BE2C (cell line): ENCODE results near the gene HEPACAM2.

Source experiments
- DNase-seq: peaks from one replicate; pipeline ENCODE4 v3.0.0-alpha.2; 2020
- H3K27me3 ChIP-seq: fragments of 250-450 bp; sonication (Bioruptor Pico); 2 replicates; pipeline ENCODE4 v1.5.1; 2020; ENCODE audit warnings: mild to moderate bottlenecking
- H3K36me3 ChIP-seq: fragments of 250-450 bp; sonication (Bioruptor Pico); 2 replicates; pipeline ENCODE4 v1.5.1; 2020; ENCODE audit warnings: mild to moderate bottlenecking
- H3K4me1 ChIP-seq: fragments of 250-450 bp; sonication (Bioruptor Pico); 2 replicates; pipeline ENCODE4 v1.5.1; 2020
- H3K4me3 ChIP-seq: 2 replicates; pipeline ENCODE4 v1.5.1; 2011; ENCODE audit warnings: low read depth, low read length
- H3K9me3 ChIP-seq: fragments of 250-450 bp; sonication (Bioruptor Pico); 2 replicates; pipeline ENCODE4 v1.5.1; 2020
- CTCF ChIP-seq: IDR thresholded peaks from 2 replicates; pipeline ENCODE4 v1.5.1; 2012; ENCODE audit warnings: mild to moderate bottlenecking, low read depth, low read length

HEPACAM2 gene

GRCh38 chr7:93212881-93213280 is 13.4 kb downstream of the HEPACAM2 start:
- no peaks in the 10 kb centered on the region; the same call in 1 of the 2 replicates for H3K27me3 ChIP-seq
- no peak for TF ChIP-seq CTCF
- DNase-seq = no peak
- no peaks in the 10 kb centered on the region for H3K9me3 ChIP-seq
- H3K4me1 ChIP-seq = no peaks in the 10 kb centered on the region
- H3K36me3 ChIP-seq = no peaks in the 10 kb centered on the region
- H3K4me3 ChIP-seq = no peak overlapping the region

- no peak for DNase-seq
- TF ChIP-seq CTCF = no peak
- H3K4me3 ChIP-seq = no peak overlapping the region
Measured at GRCh38 chr7:93211228-93211818, 14.9 kb downstream of the HEPACAM2 start.

GRCh38 chr7:93205046-93205445 is 21.2 kb downstream of the HEPACAM2 start:
- H3K4me3 ChIP-seq = no peak overlapping the region
- H3K27me3 ChIP-seq = no peaks in the 10 kb centered on the region; the same call in none of the 2 replicates
- TF ChIP-seq CTCF = no peak
- no peaks in the 10 kb centered on the region for H3K4me1 ChIP-seq
- H3K36me3 ChIP-seq = no peaks in the 10 kb centered on the region
- H3K9me3 ChIP-seq = no peaks in the 10 kb centered on the region
- DNase-seq = no peak

More at GRCh38 chr7:93211228-93211818, 14.9 kb downstream of the HEPACAM2 start:
- Histone ChIP-seq H3K27me3 (no peaks in the 10 kb centered on the region; the same call in none of the 2 replicates), H3K9me3 (no peaks in the 10 kb centered on the region), H3K4me1 (no peaks in the 10 kb centered on the region), H3K36me3 (no peaks in the 10 kb centered on the region)

- Histone ChIP-seq H3K36me3 (no peaks in the 10 kb centered on the region), H3K4me3 (no peak overlapping the region), H3K27me3 (no peaks in the 10 kb centered on the region; the same call in none of the 2 replicates), H3K9me3 (no peaks in the 10 kb centered on the region), H3K4me1 (no peaks in the 10 kb centered on the region)
- DNase-seq = no peak
- TF ChIP-seq CTCF = no peak
Measured at GRCh38 chr7:93203496-93203895, 22.8 kb downstream of the HEPACAM2 start.

- Histone ChIP-seq H3K4me1 (no peaks in the 10 kb centered on the region), H3K4me3 (no peak overlapping the region), H3K36me3 (no peaks in the 10 kb centered on the region), H3K27me3 (no peaks in the 10 kb centered on the region; the same call in none of the 2 replicates), H3K9me3 (no peaks in the 10 kb centered on the region)
- DNase-seq = no peak
- TF ChIP-seq CTCF = no peak
Measured at GRCh38 chr7:93202594-93203250, 23.5 kb downstream of the HEPACAM2 start.

GRCh38 chr7:93198472-93198871 is 27.8 kb downstream of the HEPACAM2 start:
- no peak for TF ChIP-seq CTCF
- DNase-seq = no peak
- Histone ChIP-seq H3K36me3 (no peaks in the 10 kb centered on the region), H3K27me3 (peaks cover 5% of the 10 kb centered on the region; the same call in 1 of the 2 replicates), H3K4me1 (no peaks in the 10 kb centered on the region), H3K4me3 (no peak overlapping the region), H3K9me3 (no peaks in the 10 kb centered on the region)
